GM18511 (cell line): Measurements from ENCODE around the gene SYNGR3.
"Not testable (repeated sequence)": the region's sequence is repeated elsewhere in the genome, so short reads cannot be mapped to it uniquely, and the experiment has no call there.

Experiments
- ATAC-seq: cut with Tn5 transposase; IDR thresholded peaks from one replicate; pipeline ENCODE4 v1.9.1; 2021; ENCODE audit warnings: mild to moderate bottlenecking, moderate library complexity; ENCODE audit not compliant: unreplicated experiment

Gene SYNGR3

GRCh38 chr16:1959269-1960039, 30.3 kb upstream of the SYNGR3 start, which contains the start of gene NDUFB10:
TSS of gene NDUFB10 (plus strand) at chr16:1959538. CDS start at chr16:1959625, 87 bp downstream.
- peak; percentile 75 for ATAC-seq

- ATAC-seq: no peak
Observed at GRCh38 chr16:1960665-1961630, 28.8 kb upstream of the SYNGR3 start.

GRCh38 chr16:1961651-1962067, 28.1 kb upstream of the SYNGR3 start:
- ATAC-seq: no peak

- not testable (repeated sequence) for ATAC-seq
Observed at GRCh38 chr16:1962161-1963153, 27.3 kb upstream of the SYNGR3 start.

GRCh38 chr16:1963806-1964505, 25.8 kb upstream of the SYNGR3 start:
- peak; percentile 15 for ATAC-seq

GRCh38 chr16:1964506-1965395, 25.0 kb upstream of the SYNGR3 start, which contains the start of gene RPS2:
TSS of gene RPS2 (minus strand) at chr16:1964826. CDS start at chr16:1964625, 201 bp downstream.
- peak; percentile 80 for ATAC-seq

GRCh38 chr16:1965396-1966001, 24.3 kb upstream of the SYNGR3 start:
- ATAC-seq: no peak

- ATAC-seq: no peak
Observed at GRCh38 chr16:1966460-1966859, 23.3 kb upstream of the SYNGR3 start, which contains the start of gene RNF151. TSS of gene RNF151 (plus strand) at chr16:1966856. CDS start at chr16:1966882, 26 bp downstream.

GRCh38 chr16:1968146-1968953, 21.4 kb upstream of the SYNGR3 start:
- ATAC-seq: no peak

GRCh38 chr16:1971796-1972489, 17.8 kb upstream of the SYNGR3 start, which contains the start of gene TBL3:
TSS of gene TBL3 (plus strand) at chr16:1972053. CDS start at chr16:1972165, 112 bp downstream.
- ATAC-seq: peak; percentile 91

- ATAC-seq: peak; percentile 4
Observed at GRCh38 chr16:1972490-1972877, 17.3 kb upstream of the SYNGR3 start.

- no peak for ATAC-seq
Observed at GRCh38 chr16:1973461-1974156, 16.2 kb upstream of the SYNGR3 start.

- ATAC-seq: no peak
Observed at GRCh38 chr16:1974157-1975070, 15.4 kb upstream of the SYNGR3 start.

GRCh38 chr16:1975432-1976215, 14.1 kb upstream of the SYNGR3 start:
- no peak for ATAC-seq
